ENCODE measurements around the gene SELP. TPM values are rescaled to one million over a fixed set of nuclear protein-coding genes. Genes with fewer than 3 reads are reported as not detected.
"Not testable (repeated sequence)": the region's sequence is repeated elsewhere in the genome, so short reads cannot be mapped to it uniquely, and the experiment has no call there.

The SELP gene
- 1 to 10 TPM in 7 of 10 donors, under 1 TPM in 3; 0.18 to 2.7 (median 1.1) TPM for polyA plus RNA-seq (ENCODE audit: insufficient read length in 10 of 10)
- long read RNA-seq, donor 1: 0 reads
- long read RNA-seq, donor 2: 0 reads
- long read RNA-seq, donor 3: 0 reads
- long read RNA-seq, donor 4: 0 reads
- long read RNA-seq, donor 5: 0 reads
- long read RNA-seq, donor 6: 0 reads
- long read RNA-seq, donor 7: 0 reads
- long read RNA-seq, donor 8: 0 reads
- long read RNA-seq, donor 9: 0 reads

GRCh38 chr1:169630006-169630405 lies at the start of gene SELP:
Gene SELP, minus strand, starts transcription at chr1:169630124. Its CDS starts 50 bp downstream, at chr1:169630074.
- DNase-seq: no peak

- no peak for DNase-seq
Measured at GRCh38 chr1:169679692-169680091, 49.8 kb upstream of the SELP start.

GRCh38 chr1:169676001-169676400 lies 46.1 kb upstream of the SELP start:
- DNase-seq: no peak

- DNase-seq: no peak
Measured at GRCh38 chr1:169670836-169671235, 40.9 kb upstream of the SELP start.

DNA sequence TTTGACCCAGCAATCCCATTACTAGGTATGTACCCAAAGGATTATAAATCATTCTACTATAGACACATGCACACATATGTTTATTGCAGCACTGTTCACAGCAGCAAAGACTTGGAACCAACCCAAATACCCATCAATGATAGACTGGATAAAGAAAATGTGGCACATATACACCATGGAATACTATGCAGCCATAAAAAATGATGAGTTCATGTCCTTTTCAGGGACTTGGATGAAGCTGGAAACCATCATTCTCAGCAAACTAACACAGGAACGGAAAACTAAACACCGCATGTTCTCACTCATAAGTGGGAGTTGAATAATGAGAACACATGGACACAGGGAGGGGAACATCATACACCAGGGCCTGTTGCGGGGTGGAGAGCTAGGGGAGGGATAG lies 40.3 kb upstream of the SELP start:
- DNase-seq: not testable (repeated sequence)

GRCh38 chr1:169667699-169668596 lies 38.0 kb upstream of the SELP start:
- DNase-seq: not testable (repeated sequence)

GRCh38 chr1:169667227-169667639 lies 37.3 kb upstream of the SELP start:
- DNase-seq: not testable (repeated sequence)

DNA sequence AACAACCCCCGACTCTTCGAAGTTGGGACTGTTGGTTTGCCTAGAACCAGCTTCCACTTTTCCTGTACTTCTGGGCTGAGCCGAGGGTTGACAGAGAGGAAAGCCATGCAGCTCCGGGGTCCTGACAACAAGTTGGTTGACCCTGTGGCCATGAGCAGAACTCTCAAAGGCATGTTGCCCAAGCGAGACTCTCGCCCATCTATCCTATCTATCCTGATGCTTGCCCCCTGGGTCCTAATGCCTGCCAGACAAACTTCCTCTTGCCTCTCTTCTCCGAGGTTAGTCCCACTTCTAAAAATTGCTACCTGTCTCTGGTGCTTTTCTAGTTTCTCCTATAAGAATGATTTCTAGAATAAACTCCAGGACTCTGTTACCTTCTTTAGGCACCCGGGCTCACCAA lies 32.8 kb upstream of the SELP start:
- DNase-seq: not testable (repeated sequence)

GRCh38 chr1:169661066-169661465 lies 31.1 kb upstream of the SELP start:
- not testable (repeated sequence) for DNase-seq

DNA sequence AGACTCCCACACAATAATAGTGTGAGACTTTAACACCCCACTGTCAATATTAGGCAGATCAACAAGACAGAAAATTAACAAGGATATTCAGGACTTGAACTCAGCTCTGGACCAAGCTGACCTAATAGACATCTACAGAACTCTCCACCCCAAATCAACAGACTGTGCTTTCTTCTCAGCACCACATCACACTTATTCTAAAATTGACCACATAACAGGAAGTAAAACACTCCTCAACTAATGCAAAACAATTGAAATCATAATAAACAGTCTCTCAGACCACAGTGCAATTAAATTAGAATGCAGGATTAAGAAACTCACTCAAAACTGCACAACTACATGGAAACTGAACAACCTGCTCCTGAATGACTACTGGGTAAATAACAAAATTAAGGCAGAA lies 28.9 kb upstream of the SELP start:
- not testable (repeated sequence) for DNase-seq

DNA sequence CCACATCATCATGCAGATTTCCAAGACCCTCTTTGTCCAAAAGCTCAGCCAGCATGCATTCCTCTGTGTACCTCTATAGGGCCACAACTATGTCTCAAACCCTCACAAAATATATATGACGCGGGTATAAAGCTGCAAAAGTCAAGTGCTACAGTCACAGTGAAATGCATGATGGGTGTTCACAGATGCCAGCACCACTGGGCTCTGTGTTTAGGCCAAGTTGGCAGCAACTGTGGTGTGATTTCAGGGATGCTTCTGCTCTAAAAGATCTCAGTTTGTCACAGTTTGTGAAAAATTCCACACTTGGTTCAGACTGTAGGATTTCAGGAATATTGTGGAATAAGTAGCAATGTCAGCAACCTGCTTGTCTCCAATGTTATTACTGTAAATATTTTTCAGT lies 23.9 kb upstream of the SELP start:
- DNase-seq: no peak

DNA sequence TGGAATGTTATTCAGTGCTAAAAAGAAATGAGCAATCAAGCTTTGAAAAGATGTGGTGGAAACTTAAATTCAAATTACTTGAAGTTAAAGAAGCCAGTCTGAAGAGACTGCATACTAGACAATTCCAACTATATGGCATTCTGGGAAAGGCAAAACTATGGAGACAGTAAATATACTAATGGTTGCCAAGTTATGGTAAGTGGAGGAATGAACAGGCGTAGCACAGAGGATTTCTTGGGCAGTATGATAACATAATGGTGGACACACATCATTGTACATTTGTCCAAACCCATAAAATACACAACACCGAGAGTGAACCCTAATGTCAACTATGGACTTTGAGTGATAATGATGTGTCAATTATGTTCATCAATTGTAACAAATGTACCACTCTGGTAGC lies 21.1 kb upstream of the SELP start:
- no peak for DNase-seq

DNA sequence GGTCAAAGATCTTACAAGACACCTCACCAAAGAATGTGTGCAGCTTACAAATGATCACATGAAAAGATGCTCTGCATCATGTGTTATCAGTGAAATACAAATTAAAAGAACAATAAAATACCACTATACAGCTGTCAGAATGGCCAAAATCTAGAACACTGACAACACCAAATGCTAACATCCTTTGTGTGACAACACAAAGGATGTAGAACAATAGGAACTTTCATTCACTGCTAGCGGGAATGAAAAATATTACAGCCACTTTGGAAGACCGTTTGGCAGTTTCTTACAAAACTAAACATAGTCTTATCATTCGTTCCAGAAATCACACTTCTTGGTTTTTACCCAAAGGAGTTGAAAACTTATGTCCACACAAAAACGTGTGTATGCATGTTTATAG lies 20.6 kb upstream of the SELP start:
- no peak for DNase-seq

GRCh38 chr1:169648709-169649108 lies 18.8 kb upstream of the SELP start:
- DNase-seq: no peak

- DNase-seq: no peak
Measured at GRCh38 chr1:169648187-169648586, 18.3 kb upstream of the SELP start.

DNA sequence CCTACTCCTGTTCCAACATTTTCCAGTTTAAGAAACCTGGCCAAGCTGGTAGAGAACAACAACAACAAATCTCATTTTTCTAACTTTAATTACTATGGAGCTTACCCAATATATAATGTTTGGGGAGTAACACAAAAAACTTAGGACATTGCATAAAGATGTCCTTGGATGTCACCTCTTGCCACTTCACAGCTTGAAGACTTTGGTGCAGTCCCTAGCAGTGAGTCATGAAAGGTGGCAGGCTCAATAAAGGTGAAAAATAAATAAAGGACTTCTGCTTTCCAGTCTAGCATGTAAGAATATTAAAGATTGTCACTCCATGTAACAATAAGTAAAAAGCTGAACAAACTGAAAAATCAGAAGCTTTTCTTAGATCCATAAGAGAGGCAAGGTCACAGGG lies 17.6 kb upstream of the SELP start:
- no peak for DNase-seq

DNA sequence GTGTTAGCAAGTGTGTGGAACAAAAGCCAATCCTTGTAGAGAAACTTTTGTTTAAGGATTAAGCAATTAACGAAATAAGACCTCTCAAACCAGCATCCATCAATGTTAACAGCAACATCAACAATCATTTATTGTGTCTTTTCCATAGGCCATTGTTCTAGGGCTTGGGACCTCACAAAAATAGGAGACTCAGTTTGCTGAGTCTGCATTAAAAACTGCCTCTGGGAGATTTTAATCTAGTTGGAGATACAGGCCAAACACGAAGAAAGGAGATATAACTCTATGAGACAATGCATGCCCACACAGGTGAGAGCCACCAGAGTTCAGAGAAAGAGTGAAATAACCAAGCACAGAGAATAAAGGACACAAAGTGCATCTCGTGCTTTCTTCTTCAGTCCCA lies 14.4 kb upstream of the SELP start:
- no peak for DNase-seq

- DNase-seq: no peak
Measured at GRCh38 chr1:169634877-169635276, 5.0 kb upstream of the SELP start.

- no peak for DNase-seq
Measured at GRCh38 chr1:169634145-169634544, 4.2 kb upstream of the SELP start.

- no peak for DNase-seq
Measured at GRCh38 chr1:169631249-169631648, 1.3 kb upstream of the SELP start.

- DNase-seq: no peak
Measured at GRCh38 chr1:169624912-169625311, 5.0 kb downstream of the SELP start.

- DNase-seq: no peak
Measured at GRCh38 chr1:169624122-169624521, 5.8 kb downstream of the SELP start.

Measured in muscle of back (tissue), 13 donors.